ENCODE results near the gene HSDL1.
A peak's percentile ranks its signal among the peaks of the same experiment; 100 is the strongest.

HSDL1 gene

DNA sequence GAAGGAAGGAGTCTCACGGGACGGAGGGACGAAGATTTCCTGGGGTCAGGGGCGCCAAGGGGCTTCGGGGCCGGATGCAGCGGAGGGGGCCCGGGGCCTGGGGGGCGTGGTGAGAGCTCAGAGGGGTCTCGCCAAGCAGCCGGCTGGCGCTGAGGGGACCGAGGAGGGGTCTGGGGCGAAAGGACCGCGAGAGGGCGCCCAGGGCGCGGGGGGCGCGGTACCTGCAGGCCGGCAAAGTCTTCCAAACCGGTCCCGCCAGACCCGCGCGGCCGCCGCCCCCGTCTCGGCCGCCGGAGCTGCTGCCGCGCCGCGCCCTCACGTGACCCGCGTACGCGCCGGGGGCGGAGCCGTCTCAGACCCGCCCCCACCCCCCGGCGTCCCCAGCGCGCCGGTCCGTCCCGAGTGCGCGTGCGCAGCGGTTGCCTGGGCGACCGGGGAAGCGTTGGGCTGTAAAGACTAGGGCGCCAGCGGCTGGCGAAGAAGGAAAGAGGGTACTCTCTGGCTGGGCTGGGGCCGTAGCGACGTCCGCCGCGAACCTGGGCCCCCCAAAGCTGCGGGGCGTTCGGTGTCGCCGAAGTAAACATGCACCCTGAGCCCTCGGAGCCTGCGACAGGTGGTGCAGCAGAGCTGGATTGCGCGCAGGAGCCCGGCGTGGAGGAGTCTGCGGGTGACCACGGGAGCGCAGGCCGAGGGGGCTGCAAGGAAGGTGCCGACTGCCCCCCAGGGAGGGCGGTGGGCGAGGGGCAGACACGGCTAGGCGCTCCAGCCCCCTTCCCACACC is at the start of gene HSDL1, which contains the start of gene DNAAF1:
TSS of gene HSDL1 (minus strand) at position 319 of the 781 bp plus-strand sequence. CDS start 13,856 bp downstream, outside the sequence.
TSS of gene DNAAF1 (plus strand) at position 450 of the 781 bp plus-strand sequence. CDS start at position 583, 133 bp downstream.
- Histone ChIP-seq H3K4me3 (ENCODE audit: low read depth in 1 of 2, low read length in 2 of 2) (peak within 1 kb of the TSS; percentile 75 to 86), H3K9ac (ENCODE audit: low read depth in 1 of 2, low read length in 2 of 2) (peak within 1 kb of the TSS; percentile 68), H3K36me3 (ENCODE audit: control insufficient read depth in 1 of 2, insufficient read depth in 2 of 2, low read length in 2 of 2) (no peaks in the 10 kb centered on the region), H3K27ac (ENCODE audit: low read depth, low read length) (no peak within 1 kb of the TSS), H3K9me3 (ENCODE audit: control insufficient read depth in 1 of 2, low read length in 2 of 2) (no peaks in the 10 kb centered on the region), H3K4me1 (ENCODE audit: control insufficient read depth in 1 of 2, insufficient read depth in 2 of 2, low read length in 2 of 2) (peaks cover 0 to 9% of the 10 kb centered on the region in 2 donors), H3K27me3 (ENCODE audit: control insufficient read depth in 1 of 2, insufficient read depth in 2 of 2, low read length in 2 of 2) (no peaks in the 10 kb centered on the region)

- no peak overlapping the region for H3K9ac ChIP-seq (ENCODE audit: low read depth in 1 of 2, low read length in 2 of 2)
- no peak overlapping the region for H3K27ac ChIP-seq (ENCODE audit: low read depth, low read length)
- H3K9me3 ChIP-seq (ENCODE audit: control insufficient read depth in 1 of 2, low read length in 2 of 2), result no peaks in the 10 kb centered on the region
- peaks cover 0 to 2% of the 10 kb centered on the region in 2 donors for H3K27me3 ChIP-seq (ENCODE audit: control insufficient read depth in 1 of 2, insufficient read depth in 2 of 2, low read length in 2 of 2)
- H3K36me3 ChIP-seq (ENCODE audit: control insufficient read depth in 1 of 2, insufficient read depth in 2 of 2, low read length in 2 of 2), result no peaks in the 10 kb centered on the region
- no peak overlapping the region for H3K4me3 ChIP-seq (ENCODE audit: low read depth in 1 of 2, low read length in 2 of 2)
- H3K4me1 ChIP-seq (ENCODE audit: control insufficient read depth in 1 of 2, insufficient read depth in 2 of 2, low read length in 2 of 2), result no peaks in the 10 kb centered on the region
Measured at GRCh38 chr16:84194018-84194417, 49.0 kb upstream of the HSDL1 start.

DNA sequence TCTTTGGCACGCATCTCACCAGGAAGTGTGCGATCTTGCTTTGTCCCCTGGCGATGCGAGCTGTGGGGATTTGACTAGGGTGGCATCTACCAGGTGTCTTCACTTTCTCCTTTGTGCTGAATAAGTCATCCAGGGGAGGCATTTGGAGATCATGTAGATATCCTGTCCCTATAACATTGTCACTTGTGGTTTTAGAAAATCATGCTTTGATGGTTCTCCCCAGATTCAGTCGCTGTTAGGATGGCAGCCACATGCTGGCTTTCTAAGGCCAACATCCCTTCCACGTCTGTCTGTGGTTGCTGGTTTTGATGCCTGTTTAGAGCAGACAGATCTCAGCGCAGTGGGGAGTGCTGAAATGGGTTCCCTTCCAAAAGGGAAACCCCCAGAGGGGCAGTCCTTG is 48.5 kb upstream of the HSDL1 start:
- Histone ChIP-seq H3K27me3 (ENCODE audit: control insufficient read depth in 1 of 2, insufficient read depth in 2 of 2, low read length in 2 of 2) (peaks cover 0 to 2% of the 10 kb centered on the region in 2 donors), H3K9me3 (ENCODE audit: control insufficient read depth in 1 of 2, low read length in 2 of 2) (no peaks in the 10 kb centered on the region), H3K9ac (ENCODE audit: low read depth in 1 of 2, low read length in 2 of 2) (no peak overlapping the region), H3K4me3 (ENCODE audit: low read depth in 1 of 2, low read length in 2 of 2) (no peak overlapping the region), H3K4me1 (ENCODE audit: control insufficient read depth in 1 of 2, insufficient read depth in 2 of 2, low read length in 2 of 2) (no peaks in the 10 kb centered on the region), H3K27ac (ENCODE audit: low read depth, low read length) (no peak overlapping the region), H3K36me3 (ENCODE audit: control insufficient read depth in 1 of 2, insufficient read depth in 2 of 2, low read length in 2 of 2) (no peaks in the 10 kb centered on the region)

GRCh38 chr16:84191466-84191865 is 46.5 kb upstream of the HSDL1 start:
- Histone ChIP-seq H3K36me3 (ENCODE audit: control insufficient read depth in 1 of 2, insufficient read depth in 2 of 2, low read length in 2 of 2) (no peaks in the 10 kb centered on the region), H3K4me3 (ENCODE audit: low read depth in 1 of 2, low read length in 2 of 2) (no peak overlapping the region), H3K4me1 (ENCODE audit: control insufficient read depth in 1 of 2, insufficient read depth in 2 of 2, low read length in 2 of 2) (peaks cover 0 to under 1% of the 10 kb centered on the region in 2 donors), H3K27ac (ENCODE audit: low read depth, low read length) (no peak overlapping the region), H3K9me3 (ENCODE audit: control insufficient read depth in 1 of 2, low read length in 2 of 2) (no peaks in the 10 kb centered on the region), H3K27me3 (ENCODE audit: control insufficient read depth in 1 of 2, insufficient read depth in 2 of 2, low read length in 2 of 2) (no peaks in the 10 kb centered on the region), H3K9ac (ENCODE audit: low read depth in 1 of 2, low read length in 2 of 2) (no peak overlapping the region)

- H3K27ac ChIP-seq (ENCODE audit: low read depth, low read length), result no peak within 1 kb of the TSS
- no peak within 1 kb of the TSS for H3K9ac ChIP-seq (ENCODE audit: low read depth in 1 of 2, low read length in 2 of 2)
- no peak within 1 kb of the TSS for H3K4me3 ChIP-seq (ENCODE audit: low read depth in 1 of 2, low read length in 2 of 2)
- peaks cover 2 to 6% of the 10 kb centered on the region in 2 donors for H3K4me1 ChIP-seq (ENCODE audit: control insufficient read depth in 1 of 2, insufficient read depth in 2 of 2, low read length in 2 of 2)
- H3K9me3 ChIP-seq (ENCODE audit: control insufficient read depth in 1 of 2, low read length in 2 of 2), result no peaks in the 10 kb centered on the region
- no peaks in the 10 kb centered on the region for H3K36me3 ChIP-seq (ENCODE audit: control insufficient read depth in 1 of 2, insufficient read depth in 2 of 2, low read length in 2 of 2)
- no peaks in the 10 kb centered on the region for H3K27me3 ChIP-seq (ENCODE audit: control insufficient read depth in 1 of 2, insufficient read depth in 2 of 2, low read length in 2 of 2)
Measured at GRCh38 chr16:84190731-84191388, 45.9 kb upstream of the HSDL1 start, which contains the start of gene ADAD2. TSS of gene ADAD2 (plus strand) at chr16:84191157. CDS start at chr16:84191231, 74 bp downstream.

DNA sequence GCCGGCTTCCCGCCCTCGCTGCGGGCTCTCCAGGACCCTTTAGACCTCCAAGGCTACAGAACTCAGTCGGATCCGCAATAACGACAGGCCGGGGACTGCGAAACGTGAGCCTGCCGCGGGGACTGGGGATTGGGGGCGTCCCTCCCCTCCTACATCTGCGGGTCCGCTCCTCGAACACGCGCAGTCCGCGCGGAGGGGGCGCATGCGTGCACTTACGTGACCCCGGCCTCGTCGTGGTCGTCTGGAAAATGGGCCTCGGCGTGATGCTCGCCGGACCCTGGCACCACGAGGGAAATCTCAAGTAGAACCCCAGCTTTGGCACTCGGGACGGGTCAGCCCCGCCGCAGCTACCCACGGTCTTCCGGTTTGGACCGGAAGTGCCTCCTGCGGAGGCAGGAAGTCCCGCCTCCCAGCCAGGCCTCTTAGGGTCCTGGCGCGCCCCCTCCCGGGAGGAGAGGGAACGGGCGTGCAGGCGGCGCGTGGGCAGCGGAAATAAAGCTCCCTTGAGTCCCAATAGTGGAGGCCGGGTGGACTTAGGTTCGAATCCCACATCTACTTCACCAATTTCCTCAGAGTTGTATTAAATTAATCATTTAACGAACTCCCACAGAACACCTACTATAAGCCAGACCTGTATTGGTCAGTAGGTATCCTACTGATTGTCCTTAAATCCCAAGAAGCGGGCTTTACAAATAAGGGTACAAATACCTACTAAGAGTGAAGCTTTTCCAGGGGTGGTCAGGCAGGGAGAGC is 41.9 kb upstream of the HSDL1 start, which contains the start of gene TAF1C:
TSS of gene TAF1C (minus strand) at position 373 of the 753 bp plus-strand sequence. CDS start 2,069 bp downstream, outside the sequence.
- Histone ChIP-seq H3K9me3 (ENCODE audit: control insufficient read depth in 1 of 2, low read length in 2 of 2) (no peaks in the 10 kb centered on the region), H3K36me3 (ENCODE audit: control insufficient read depth in 1 of 2, insufficient read depth in 2 of 2, low read length in 2 of 2) (peaks cover 14 to 29% of the 10 kb centered on the region in 2 donors), H3K9ac (ENCODE audit: low read depth in 1 of 2, low read length in 2 of 2) (peak within 1 kb of the TSS; percentile 82 to 91), H3K4me1 (ENCODE audit: control insufficient read depth in 1 of 2, insufficient read depth in 2 of 2, low read length in 2 of 2) (peaks cover 3 to 12% of the 10 kb centered on the region in 2 donors), H3K27me3 (ENCODE audit: control insufficient read depth in 1 of 2, insufficient read depth in 2 of 2, low read length in 2 of 2) (no peaks in the 10 kb centered on the region), H3K27ac (ENCODE audit: low read depth, low read length) (peak within 1 kb of the TSS; percentile 55), H3K4me3 (ENCODE audit: low read depth in 1 of 2, low read length in 2 of 2) (peak within 1 kb of the TSS; percentile 94 to 97)

DNA sequence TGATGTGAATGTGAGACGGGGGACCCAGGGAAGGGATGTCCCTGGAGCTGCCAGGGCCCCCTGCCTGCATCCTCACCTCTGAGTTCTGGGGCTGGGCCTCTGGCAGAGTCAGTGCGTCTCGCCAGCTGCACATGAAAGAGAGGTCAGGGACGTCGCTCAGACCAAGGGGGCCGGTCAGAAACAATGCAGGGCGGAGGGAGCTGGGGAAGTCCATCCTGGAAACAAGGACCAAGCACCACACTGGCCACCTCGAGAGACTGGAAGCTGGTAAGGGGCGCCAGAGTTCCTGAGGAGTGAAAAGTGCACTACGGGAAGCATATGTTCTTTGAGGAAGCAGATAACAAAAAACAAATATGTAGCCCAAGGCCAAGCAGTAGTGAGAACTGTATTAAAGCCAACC is 39.8 kb upstream of the HSDL1 start:
- Histone ChIP-seq H3K36me3 (ENCODE audit: control insufficient read depth in 1 of 2, insufficient read depth in 2 of 2, low read length in 2 of 2) (peaks cover 21 to 46% of the 10 kb centered on the region in 2 donors), H3K4me1 (ENCODE audit: control insufficient read depth in 1 of 2, insufficient read depth in 2 of 2, low read length in 2 of 2) (peaks cover 3 to 12% of the 10 kb centered on the region in 2 donors), H3K9me3 (ENCODE audit: control insufficient read depth in 1 of 2, low read length in 2 of 2) (no peaks in the 10 kb centered on the region), H3K9ac (ENCODE audit: low read depth in 1 of 2, low read length in 2 of 2) (no peak overlapping the region), H3K4me3 (ENCODE audit: low read depth in 1 of 2, low read length in 2 of 2) (no peak overlapping the region), H3K27ac (ENCODE audit: low read depth, low read length) (no peak overlapping the region), H3K27me3 (ENCODE audit: control insufficient read depth in 1 of 2, insufficient read depth in 2 of 2, low read length in 2 of 2) (no peaks in the 10 kb centered on the region)

DNA sequence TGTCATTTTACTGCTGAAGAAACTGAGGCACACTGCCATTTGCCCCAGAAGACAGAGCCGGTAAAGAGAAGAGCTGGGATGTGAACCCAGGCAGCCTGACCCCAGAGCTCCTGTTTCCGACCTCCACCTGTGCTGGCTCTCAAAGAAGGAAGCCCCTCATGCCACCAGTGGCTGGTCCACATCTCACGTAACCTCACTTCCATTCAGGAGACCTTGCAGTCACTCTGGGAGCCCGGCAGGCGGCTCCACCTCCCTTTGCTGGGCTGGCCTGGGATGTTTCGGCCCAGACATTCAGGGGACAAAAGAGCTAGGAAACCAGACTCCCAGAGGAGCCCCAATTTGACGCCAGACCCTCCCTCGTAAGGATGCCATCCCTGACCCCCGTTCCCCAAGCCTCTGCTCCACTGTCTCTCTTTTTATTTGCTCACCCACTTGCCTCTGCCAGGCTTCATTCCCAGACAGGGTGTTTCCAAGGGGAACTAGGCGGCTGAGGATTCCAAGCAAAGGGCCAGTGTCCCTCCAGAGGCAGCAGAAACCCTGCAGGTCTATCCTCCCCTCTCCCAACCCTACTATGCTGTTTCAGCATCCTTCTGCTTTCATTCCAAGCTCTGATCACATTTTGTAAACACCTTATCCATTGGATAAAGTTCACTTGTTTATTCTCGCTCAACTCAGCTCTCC is 39.1 kb upstream of the HSDL1 start:
- H3K4me3 ChIP-seq (ENCODE audit: low read depth in 1 of 2, low read length in 2 of 2), result no peak overlapping the region
- H3K4me1 ChIP-seq (ENCODE audit: control insufficient read depth in 1 of 2, insufficient read depth in 2 of 2, low read length in 2 of 2), result peaks cover 3 to 12% of the 10 kb centered on the region in 2 donors
- no peaks in the 10 kb centered on the region for H3K9me3 ChIP-seq (ENCODE audit: control insufficient read depth in 1 of 2, low read length in 2 of 2)
- H3K27me3 ChIP-seq (ENCODE audit: control insufficient read depth in 1 of 2, insufficient read depth in 2 of 2, low read length in 2 of 2), result no peaks in the 10 kb centered on the region
- H3K36me3 ChIP-seq (ENCODE audit: control insufficient read depth in 1 of 2, insufficient read depth in 2 of 2, low read length in 2 of 2), result peaks cover 24 to 50% of the 10 kb centered on the region in 2 donors
- no peak overlapping the region for H3K9ac ChIP-seq (ENCODE audit: low read depth in 1 of 2, low read length in 2 of 2)
- no peak overlapping the region for H3K27ac ChIP-seq (ENCODE audit: low read depth, low read length)

DNA sequence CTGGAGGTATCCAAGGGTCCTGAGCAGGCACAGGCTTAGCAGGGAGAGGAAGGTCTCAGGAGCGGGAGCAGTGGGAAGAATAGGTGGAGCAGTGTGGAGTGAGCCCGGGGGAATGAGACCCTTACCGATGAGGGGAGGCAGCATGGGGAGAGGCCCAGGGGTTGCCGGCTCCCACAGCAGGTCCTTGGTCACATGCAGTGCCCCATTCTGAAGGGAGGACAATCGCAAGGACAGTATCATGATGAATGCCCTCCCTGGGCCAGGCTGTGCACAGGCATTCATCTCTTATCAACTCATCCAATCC is 38.5 kb upstream of the HSDL1 start:
- Histone ChIP-seq H3K9ac (ENCODE audit: low read depth in 1 of 2, low read length in 2 of 2) (no peak overlapping the region), H3K4me1 (ENCODE audit: control insufficient read depth in 1 of 2, insufficient read depth in 2 of 2, low read length in 2 of 2) (peaks cover 3 to 12% of the 10 kb centered on the region in 2 donors), H3K4me3 (ENCODE audit: low read depth in 1 of 2, low read length in 2 of 2) (no peak overlapping the region), H3K27ac (ENCODE audit: low read depth, low read length) (no peak overlapping the region), H3K9me3 (ENCODE audit: control insufficient read depth in 1 of 2, low read length in 2 of 2) (no peaks in the 10 kb centered on the region), H3K27me3 (ENCODE audit: control insufficient read depth in 1 of 2, insufficient read depth in 2 of 2, low read length in 2 of 2) (no peaks in the 10 kb centered on the region), H3K36me3 (ENCODE audit: control insufficient read depth in 1 of 2, insufficient read depth in 2 of 2, low read length in 2 of 2) (peaks cover 27 to 55% of the 10 kb centered on the region in 2 donors)
